ENCODE results near the gene SCNM1.
"Not testable (repeated sequence)": the region's sequence is repeated elsewhere in the genome, so short reads cannot be mapped to it uniquely, and the experiment has no call there.

The SCNM1 gene

DNA sequence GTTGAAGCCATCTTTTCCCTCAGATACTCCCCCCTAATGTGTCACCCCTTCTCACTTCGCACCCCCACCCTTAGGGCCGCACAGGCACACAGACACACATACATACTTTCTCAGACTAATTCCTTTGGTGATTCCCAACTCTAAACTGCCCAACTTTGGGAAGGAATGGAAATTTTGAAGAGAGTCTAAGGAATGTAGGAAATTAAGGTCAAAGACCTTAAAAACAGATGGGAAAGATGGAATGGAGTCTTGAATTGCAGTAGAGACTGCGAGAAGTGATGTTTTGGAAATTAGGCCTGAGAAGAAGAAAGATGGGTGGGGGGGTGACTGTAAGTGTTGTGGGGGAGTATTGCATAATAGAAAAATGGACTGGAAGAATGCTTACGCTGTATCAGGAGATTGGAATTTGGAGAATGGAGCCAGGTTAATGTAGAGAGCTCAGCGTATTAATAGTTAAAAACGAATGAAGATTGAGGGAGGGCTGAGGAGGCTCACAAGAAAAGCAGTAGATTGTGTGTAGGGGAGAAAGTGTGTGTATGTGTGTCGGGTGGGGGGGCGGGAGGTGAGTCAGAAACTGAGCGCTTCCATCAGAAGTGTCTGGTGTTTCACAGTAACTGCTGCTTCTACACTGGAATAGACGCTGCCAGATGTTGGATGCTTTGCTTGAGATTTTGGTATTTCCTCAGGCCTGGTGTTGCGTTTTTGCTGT, 34.1 kb downstream of the SCNM1 start:
- Histone ChIP-seq H3K36me3 (ENCODE audit: control insufficient read depth, insufficient read depth, low read length) (no peaks in the 10 kb centered on the region), H3K4me1 (ENCODE audit: control insufficient read depth, insufficient read depth, low read length) (peaks cover 17% of the 10 kb centered on the region), H3K9me3 (ENCODE audit: control insufficient read depth, low read length) (no peaks in the 10 kb centered on the region), H3K27me3 (ENCODE audit: control insufficient read depth, insufficient read depth, low read length) (no peaks in the 10 kb centered on the region), H3K9ac (ENCODE audit: low read length) (peak overlapping the region; percentile 98), H3K4me3 (ENCODE audit: low read length) (peak overlapping the region; percentile 100)

- not testable (repeated sequence) for H3K9ac ChIP-seq (ENCODE audit: low read length); H3K27me3 ChIP-seq (ENCODE audit: control insufficient read depth, insufficient read depth, low read length); H3K9me3 ChIP-seq (ENCODE audit: control insufficient read depth, low read length); H3K36me3 ChIP-seq (ENCODE audit: control insufficient read depth, insufficient read depth, low read length); H3K4me1 ChIP-seq (ENCODE audit: control insufficient read depth, insufficient read depth, low read length); H3K4me3 ChIP-seq (ENCODE audit: low read length)
Measured at GRCh38 chr1:151205381-151205965, 39.5 kb downstream of the SCNM1 start.

- Histone ChIP-seq H3K9me3 (ENCODE audit: control insufficient read depth, low read length) (no peaks in the 10 kb centered on the region), H3K4me1 (ENCODE audit: control insufficient read depth, insufficient read depth, low read length) (no peaks in the 10 kb centered on the region), H3K27me3 (ENCODE audit: control insufficient read depth, insufficient read depth, low read length) (no peaks in the 10 kb centered on the region), H3K36me3 (ENCODE audit: control insufficient read depth, insufficient read depth, low read length) (no peaks in the 10 kb centered on the region), H3K4me3 (ENCODE audit: low read length) (no peak overlapping the region), H3K9ac (ENCODE audit: low read length) (no peak overlapping the region)
Measured at GRCh38 chr1:151210830-151211229, 44.9 kb downstream of the SCNM1 start.

GRCh38 chr1:151211972-151212705, 46.2 kb downstream of the SCNM1 start:
- Histone ChIP-seq H3K36me3 (ENCODE audit: control insufficient read depth, insufficient read depth, low read length) (no peaks in the 10 kb centered on the region), H3K27me3 (ENCODE audit: control insufficient read depth, insufficient read depth, low read length) (no peaks in the 10 kb centered on the region), H3K9ac (ENCODE audit: low read length) (no peak overlapping the region), H3K9me3 (ENCODE audit: control insufficient read depth, low read length) (no peaks in the 10 kb centered on the region), H3K4me3 (ENCODE audit: low read length) (no peak overlapping the region), H3K4me1 (ENCODE audit: control insufficient read depth, insufficient read depth, low read length) (no peaks in the 10 kb centered on the region)

DNA sequence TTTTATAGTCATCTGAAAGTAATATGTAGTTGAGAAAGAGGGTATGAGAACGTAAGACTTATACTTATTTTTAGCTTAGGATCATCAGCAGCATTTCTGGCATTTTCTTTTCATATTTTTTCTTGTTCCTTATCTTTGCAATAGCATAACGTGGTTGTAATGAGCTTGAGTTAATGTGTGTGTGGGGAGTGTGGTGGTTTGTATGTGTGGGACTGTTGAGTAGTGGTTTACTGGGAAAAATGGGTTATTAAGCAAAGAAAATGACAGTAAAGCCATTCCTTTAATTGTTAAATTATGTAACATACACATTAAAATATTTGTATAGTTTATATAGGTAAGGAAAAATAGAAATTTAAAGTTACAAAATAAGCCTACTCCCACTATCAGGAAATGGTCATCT, 47.6 kb downstream of the SCNM1 start:
- Histone ChIP-seq H3K4me3 (ENCODE audit: low read length) (no peak overlapping the region), H3K27me3 (ENCODE audit: control insufficient read depth, insufficient read depth, low read length) (no peaks in the 10 kb centered on the region), H3K4me1 (ENCODE audit: control insufficient read depth, insufficient read depth, low read length) (no peaks in the 10 kb centered on the region), H3K9me3 (ENCODE audit: control insufficient read depth, low read length) (no peaks in the 10 kb centered on the region), H3K9ac (ENCODE audit: low read length) (no peak overlapping the region), H3K36me3 (ENCODE audit: control insufficient read depth, insufficient read depth, low read length) (no peaks in the 10 kb centered on the region)
